Liver (tissue), 9 donors: Measurements from ENCODE around the gene P3H4. TPM values are rescaled to one million over a fixed set of nuclear protein-coding genes. Genes with fewer than 3 reads are reported as not detected.

ENCODE experiments used
- DNase-seq: peaks from one replicate; pipeline ENCODE4 v3.0.0-alpha.2; 2017; ENCODE audit warnings: low spot score
- H3K27ac ChIP-seq, 2 donors: one replicate each; pipeline ENCODE4 v1.7.0; 2013; ENCODE audit warnings: inconsistent platforms in 2 of 2, low read length in 2 of 2, control low read depth in 1 of 2, low read depth in 1 of 2, mild to moderate bottlenecking in 1 of 2
- H3K27me3 ChIP-seq, 4 donors: one replicate each; pipeline versions ENCODE4 v1.6.1 to v1.7.0; 2013; ENCODE audit warnings: low read length in 3 of 4, inconsistent platforms in 1 of 4, mild to moderate bottlenecking in 1 of 4, moderate library complexity in 1 of 4; ENCODE audit not compliant: control insufficient read depth in 4 of 4, insufficient read depth in 4 of 4
- H3K36me3 ChIP-seq, 4 donors: one replicate each; pipeline versions ENCODE4 v1.6.1 to v1.7.0; 2013; ENCODE audit warnings: low read length in 3 of 4, mild to moderate bottlenecking in 3 of 4, low read depth in 1 of 4, moderate library complexity in 1 of 4; ENCODE audit not compliant: control insufficient read depth in 4 of 4, insufficient read depth in 3 of 4
- H3K4me1 ChIP-seq, 4 donors: one replicate each; pipeline versions ENCODE4 v1.6.1 to v1.7.0; 2013; ENCODE audit warnings: low read length in 3 of 4, mild to moderate bottlenecking in 3 of 4, moderate library complexity in 1 of 4; ENCODE audit not compliant: control insufficient read depth in 4 of 4, insufficient read depth in 4 of 4
- H3K4me3 ChIP-seq, 3 donors: one replicate each; pipeline versions ENCODE4 v1.6.1 to v1.7.0; 2013; ENCODE audit warnings: low read length in 3 of 3, control low read depth in 1 of 3, low read depth in 1 of 3, mild to moderate bottlenecking in 1 of 3
- H3K9ac ChIP-seq, 2 donors: one replicate each; pipeline ENCODE4 v1.7.0; 2013; ENCODE audit warnings: low read length in 2 of 2, mild to moderate bottlenecking in 2 of 2, moderate library complexity in 2 of 2, control low read depth in 1 of 2, low read depth in 1 of 2
- H3K9me3 ChIP-seq, 4 donors: one replicate each; pipeline versions ENCODE4 v1.6.1 to v1.7.0; 2013; ENCODE audit warnings: low read length in 3 of 4; ENCODE audit not compliant: control insufficient read depth in 4 of 4
- EGR1 ChIP-seq, 2 donors: IDR thresholded peaks; 2 replicates each; pipeline ENCODE4 v1.6.1; 2016 to 2018; ENCODE audit warnings: antibody characterized with exemption in 2 of 2, low read depth in 2 of 2
- FOXA1 ChIP-seq: IDR thresholded peaks from 2 replicates; pipeline ENCODE4 v1.6.1; 2016; ENCODE audit warnings: antibody characterized with exemption
- FOXA2 ChIP-seq: IDR thresholded peaks from 2 replicates; pipeline ENCODE4 v1.6.1; 2016; ENCODE audit warnings: antibody characterized with exemption
- GABPA ChIP-seq, 2 donors: IDR thresholded peaks in 1 of 2; conservative IDR thresholded peaks in 1 of 2; 2 replicates each; pipeline ENCODE4 v1.6.1; 2016; ENCODE audit warnings: antibody characterized with exemption in 2 of 2, mild to moderate bottlenecking in 1 of 2, moderate library complexity in 1 of 2
- HNF4A ChIP-seq, 2 donors: conservative IDR thresholded peaks; 2 replicates each; pipeline ENCODE4 v1.6.1; 2016; ENCODE audit warnings: antibody characterized with exemption in 2 of 2, mild to moderate bottlenecking in 2 of 2
- HNF4G ChIP-seq: IDR thresholded peaks from 2 replicates; pipeline ENCODE4 v1.6.1; 2016; ENCODE audit warnings: antibody characterized with exemption
- JUND ChIP-seq, 2 donors: IDR thresholded peaks; 2 replicates each; pipeline ENCODE4 v1.6.1; 2016; ENCODE audit warnings: antibody characterized with exemption in 2 of 2
- NR2F2 ChIP-seq: IDR thresholded peaks from 2 replicates; pipeline ENCODE4 v1.6.1; 2016; ENCODE audit warnings: antibody characterized with exemption
- RAD21 ChIP-seq, 2 donors: IDR thresholded peaks; 2 replicates each; pipeline ENCODE4 v1.6.1; 2016; ENCODE audit warnings: antibody characterized with exemption in 2 of 2, mild to moderate bottlenecking in 2 of 2
- REST ChIP-seq: IDR thresholded peaks from 2 replicates; pipeline ENCODE4 v1.6.1; 2016; ENCODE audit warnings: antibody characterized with exemption, mild to moderate bottlenecking
- RXRA ChIP-seq, 2 donors: IDR thresholded peaks; 2 replicates each; pipeline ENCODE4 v1.6.1; 2017 to 2018; ENCODE audit warnings: antibody characterized with exemption in 2 of 2, mild to moderate bottlenecking in 1 of 2
- SP1 ChIP-seq: IDR thresholded peaks from 2 replicates; pipeline ENCODE4 v1.6.1; 2018; ENCODE audit warnings: antibody characterized with exemption, mild to moderate bottlenecking
- TAF1 ChIP-seq: conservative IDR thresholded peaks from 2 replicates; pipeline ENCODE4 v1.6.1; 2016; ENCODE audit warnings: antibody characterized with exemption, mild to moderate bottlenecking
- YY1 ChIP-seq: IDR thresholded peaks from 2 replicates; pipeline ENCODE4 v1.6.1; 2016; ENCODE audit warnings: antibody characterized with exemption, mild to moderate bottlenecking
- ZBTB33 ChIP-seq: IDR thresholded peaks from 2 replicates; pipeline ENCODE4 v1.6.1; 2016; ENCODE audit warnings: antibody characterized with exemption
- WGBS: extraction: QIAGEN DNeasy Blood & Tissue Kit; methylation state at CpG from one replicate; pipeline ENCODE4 v1.1.7; 2013; 5-methylcytosine and 5-hydroxymethylcytosine counted together
- polyA plus RNA-seq, 2 donors: library from polyadenylated mRNA; stranded (reverse) in 1 of 2; unstranded in 1 of 2; fragments of 200-250 nt in 1 of 2; fragments of >200 nt in 1 of 2; fragmentation: Nextera tagmentation in 1 of 2; extraction: Ambion mirVana in 1 of 2; gene quantifications; one replicate each; pipeline versions ENCODE4 v1.2.1 to v1.2.3, GENCODE V29; 2013 to 2015
- total RNA-seq, 2 donors: library from RNA; depleted of rRNA; stranded (reverse); fragments of >200 nt; gene quantifications; one replicate each; pipeline ENCODE4 v1.2.3, GENCODE V29; 2014
- TF ChIP-seq, protein P1 (sequence below): IDR thresholded peaks from 2 replicates; pipeline ENCODE4 v1.6.1; 2016; ENCODE audit warnings: antibody characterized with exemption
- TF ChIP-seq, protein P2 (sequence below): fragments of 150-350 bp; IDR thresholded peaks from 2 replicates; pipeline ENCODE4 v1.5.1; 2017; ENCODE audit warnings: improper control_type of control experiment, low read depth, low read length; ENCODE audit not compliant: missing input control
- TF ChIP-seq, protein P3 (sequence below): IDR thresholded peaks from 2 replicates; pipeline ENCODE4 v1.6.1; 2016; ENCODE audit warnings: antibody characterized with exemption
- donor health status: healthy.
- donor health status: healthy.
- donor health status: healthy.
- donor health status: healthy.
- donor health status: healthy.

P3H4 gene
- total and polyA plus RNA-seq, 4 donors = 1.7 to 5.6 (median 2.3) TPM

DNA sequence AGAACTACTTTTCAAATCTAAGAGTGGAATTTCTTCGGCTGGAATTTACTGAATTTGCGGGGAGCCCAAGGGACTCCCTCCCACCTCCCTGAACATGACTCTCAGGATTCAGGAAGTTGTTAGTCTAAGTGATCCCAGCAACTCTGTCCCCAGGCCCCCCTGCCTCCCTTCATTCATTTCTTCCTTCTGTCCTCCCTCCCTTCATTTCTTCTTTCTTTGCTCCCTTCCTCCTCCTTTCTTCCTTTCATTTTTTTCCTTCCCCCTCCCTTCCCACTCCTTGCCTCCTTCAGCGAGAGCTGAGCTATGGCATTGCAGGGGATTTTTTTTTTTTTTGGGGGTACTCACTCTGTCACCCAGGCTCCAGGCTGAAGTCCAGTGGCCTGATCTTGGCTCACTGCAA, 14.4 kb downstream of the P3H4 start:
- Histone ChIP-seq H3K27me3 (no peaks in the 10 kb centered on the region), H3K9me3 (no peaks in the 10 kb centered on the region), H3K4me3 (no peak overlapping the region), H3K9ac (no peak overlapping the region), H3K4me1 (peaks cover 0 to 9% (median 3%) of the 10 kb centered on the region in 4 donors), H3K27ac (no peak overlapping the region), H3K36me3 (no peaks in the 10 kb centered on the region)
- DNase-seq = no peak
- 97% methylated on average over 3 of the region's 3 CpGs for WGBS
- TF ChIP-seq GABPA (IDR thresholded peaks at IDR 0.05 in 1 of 2, conservative IDR thresholded peaks at IDR 0.05 in 1 of 2) = no peak
- TF ChIP-seq HNF4G = no peak
- TF ChIP-seq RXRA (IDR thresholded peaks at IDR 0.05) = no peak
- no peak for TF ChIP-seq YY1
- TF ChIP-seq, protein P1, sequence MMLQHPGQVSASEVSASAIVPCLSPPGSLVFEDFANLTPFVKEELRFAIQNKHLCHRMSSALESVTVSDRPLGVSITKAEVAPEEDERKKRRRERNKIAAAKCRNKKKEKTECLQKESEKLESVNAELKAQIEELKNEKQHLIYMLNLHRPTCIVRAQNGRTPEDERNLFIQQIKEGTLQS = no peak
- TF ChIP-seq JUND (IDR thresholded peaks at IDR 0.05) = no peak
- no peak for TF ChIP-seq EGR1 (IDR thresholded peaks at IDR 0.05; ENCODE audit: low read depth in 2 of 2)
- no peak for TF ChIP-seq FOXA1
- TF ChIP-seq SP1 = no peak
- no peak for TF ChIP-seq FOXA2
- TF ChIP-seq HNF4A (conservative IDR thresholded peaks at IDR 0.05) = no peak
- TF ChIP-seq RAD21 (IDR thresholded peaks at IDR 0.05) = no peak
- no peak for TF ChIP-seq TAF1
- TF ChIP-seq REST = no peak
- no peak for TF ChIP-seq ZBTB33
- no peak for TF ChIP-seq NR2F2
- TF ChIP-seq, protein P2, sequence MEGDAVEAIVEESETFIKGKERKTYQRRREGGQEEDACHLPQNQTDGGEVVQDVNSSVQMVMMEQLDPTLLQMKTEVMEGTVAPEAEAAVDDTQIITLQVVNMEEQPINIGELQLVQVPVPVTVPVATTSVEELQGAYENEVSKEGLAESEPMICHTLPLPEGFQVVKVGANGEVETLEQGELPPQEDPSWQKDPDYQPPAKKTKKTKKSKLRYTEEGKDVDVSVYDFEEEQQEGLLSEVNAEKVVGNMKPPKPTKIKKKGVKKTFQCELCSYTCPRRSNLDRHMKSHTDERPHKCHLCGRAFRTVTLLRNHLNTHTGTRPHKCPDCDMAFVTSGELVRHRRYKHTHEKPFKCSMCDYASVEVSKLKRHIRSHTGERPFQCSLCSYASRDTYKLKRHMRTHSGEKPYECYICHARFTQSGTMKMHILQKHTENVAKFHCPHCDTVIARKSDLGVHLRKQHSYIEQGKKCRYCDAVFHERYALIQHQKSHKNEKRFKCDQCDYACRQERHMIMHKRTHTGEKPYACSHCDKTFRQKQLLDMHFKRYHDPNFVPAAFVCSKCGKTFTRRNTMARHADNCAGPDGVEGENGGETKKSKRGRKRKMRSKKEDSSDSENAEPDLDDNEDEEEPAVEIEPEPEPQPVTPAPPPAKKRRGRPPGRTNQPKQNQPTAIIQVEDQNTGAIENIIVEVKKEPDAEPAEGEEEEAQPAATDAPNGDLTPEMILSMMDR = no peak
- TF ChIP-seq, protein P3, sequence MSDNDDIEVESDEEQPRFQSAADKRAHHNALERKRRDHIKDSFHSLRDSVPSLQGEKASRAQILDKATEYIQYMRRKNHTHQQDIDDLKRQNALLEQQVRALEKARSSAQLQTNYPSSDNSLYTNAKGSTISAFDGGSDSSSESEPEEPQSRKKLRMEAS = no peak
